ENCODE results near the gene HPCA. TPM values are rescaled to one million over a fixed set of nuclear protein-coding genes. Genes with fewer than 3 reads are reported as not detected.

HPCA gene
- total RNA-seq, 4 donors from 2014 or later, result 0.64 to 0.96 TPM; not detected in 2

DNA sequence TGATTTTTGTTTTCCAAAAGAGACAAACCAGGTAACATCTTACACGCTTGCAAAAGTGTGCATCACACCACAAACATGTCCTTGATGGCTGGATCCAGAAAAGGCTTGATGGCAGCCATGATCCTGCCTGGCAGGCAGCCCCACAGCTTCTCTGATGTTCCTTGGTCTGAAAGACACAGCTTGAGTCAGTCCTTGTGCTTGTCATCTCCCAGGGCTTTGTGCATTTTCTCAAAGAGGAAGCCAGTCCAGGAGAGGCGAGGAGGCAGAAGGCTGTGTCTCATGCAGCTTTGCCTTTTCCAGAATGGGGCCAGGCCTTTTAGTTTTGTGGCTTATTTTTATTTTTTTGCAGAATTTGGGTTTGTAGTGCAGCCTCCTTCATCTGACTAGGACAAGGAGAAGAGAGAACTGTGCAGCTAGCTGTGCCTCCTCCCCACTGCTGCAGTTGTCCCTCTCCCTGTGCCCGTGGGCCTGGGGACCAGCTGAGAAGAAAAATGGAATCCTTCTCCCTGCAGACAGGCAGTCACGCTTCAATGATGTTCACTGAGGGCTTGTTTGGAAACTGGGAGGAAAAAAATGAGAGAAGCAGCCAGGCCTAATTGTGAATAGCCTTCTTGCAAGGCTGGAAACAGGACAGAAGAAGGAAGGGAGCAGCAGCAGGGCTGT is 22.9 kb upstream of the HPCA start:
- TF ChIP-seq POLR2AphosphoS5 (IDR thresholded peaks at IDR 0.05), result no peak
- no peak for TF ChIP-seq POLR2A (IDR thresholded peaks at IDR 0.05)
- TF ChIP-seq EP300 (IDR thresholded peaks at IDR 0.05; ENCODE audit: low read depth), result no peak
- no peak for TF ChIP-seq CTCF (IDR thresholded peaks at IDR 0.05)
- no peak for DNase-seq
- Histone ChIP-seq H3K4me3 (no peak overlapping the region), H3K27ac (no peak overlapping the region), H3K9me3 (no peaks in the 10 kb centered on the region), H3K4me1 (peaks cover 0 to 4% (median 0%) of the 10 kb centered on the region in 4 donors), H3K27me3 (no peaks in the 10 kb centered on the region), H3K36me3 (peaks cover 0 to 7% (median 0%) of the 10 kb centered on the region in 4 donors)
- WGBS, 2 donors (ENCODE audit: low coverage in 1 of 2), result 100% methylated on average over 2 to 4 of the region's 4 CpGs
- in situ Hi-C loops (cut with MboI; ENCODE audit: low pct_ligation_motif_present in 1 of 4, low pct_unique_long_range_greater_than_20kb in 1 of 4, low sequenced_read_pairs in 3 of 4), result loop anchor here in 1 of 4 donors (10.0 kb wide), 1 partner anchor 159 kb away; the partner anchor contains the start of gene SYNC
- intact Hi-C loops (cut with DNase I; ENCODE audit: low total_unique reads), result no loop called here

- no peak for DNase-seq
- TF ChIP-seq EP300 (IDR thresholded peaks at IDR 0.05; ENCODE audit: low read depth) (no peak), CTCF (IDR thresholded peaks at IDR 0.05) (no peak), POLR2A (IDR thresholded peaks at IDR 0.05) (no peak), POLR2AphosphoS5 (IDR thresholded peaks at IDR 0.05) (no peak)
- Histone ChIP-seq H3K36me3 (peaks cover 0 to 7% (median 0%) of the 10 kb centered on the region in 4 donors), H3K4me3 (no peak overlapping the region), H3K27me3 (no peaks in the 10 kb centered on the region), H3K4me1 (peaks cover 0 to 4% (median 0%) of the 10 kb centered on the region in 4 donors), H3K9me3 (no peaks in the 10 kb centered on the region), H3K27ac (no peak overlapping the region)
- WGBS, 2 donors (ENCODE audit: low coverage in 1 of 2), result 96 to 100% methylated on average over 1 of the region's 1 CpG
- intact Hi-C loops (cut with DNase I; ENCODE audit: low total_unique reads), result no loop called here
- in situ Hi-C loops (cut with MboI; ENCODE audit: low pct_ligation_motif_present in 1 of 4, low pct_unique_long_range_greater_than_20kb in 1 of 4, low sequenced_read_pairs in 3 of 4), result loop anchor here in 1 of 4 donors (10.0 kb wide), 1 partner anchor 159 kb away; the partner anchor contains the start of gene SYNC
These were observed 22.4 kb upstream of the HPCA start for GRCh38 chr1:32863881-32864245.

DNA sequence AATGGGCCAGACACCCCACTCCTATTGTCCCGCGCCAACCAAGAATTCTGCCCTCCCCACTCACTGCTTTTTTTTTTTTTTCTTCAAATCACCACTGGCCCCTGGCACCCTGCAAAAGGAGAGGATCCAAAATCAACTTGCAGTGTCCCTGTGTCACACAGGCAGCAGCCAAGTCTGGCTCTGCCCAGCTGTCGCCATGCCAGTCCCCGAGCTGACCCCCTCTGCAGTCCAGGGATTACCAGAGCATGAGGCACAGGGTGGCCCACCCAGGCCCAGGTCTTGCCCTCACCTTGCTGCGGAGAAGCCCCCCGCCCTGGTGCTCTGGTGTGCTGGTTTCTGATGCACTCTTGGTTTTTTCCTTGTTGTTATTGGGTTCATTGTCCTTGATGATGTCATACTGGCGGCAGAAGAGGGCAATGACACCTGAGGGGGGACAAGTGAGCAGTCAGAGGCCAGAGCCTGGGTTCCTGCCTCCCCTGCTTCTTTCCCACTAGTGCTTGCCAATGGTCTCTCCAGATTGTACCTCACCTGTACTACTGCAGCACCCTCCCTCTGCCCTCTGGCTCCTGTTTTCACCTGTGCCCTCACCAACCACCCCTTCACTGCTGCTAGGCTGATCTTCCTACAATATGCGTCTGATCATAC is 21.8 kb upstream of the HPCA start:
- peaks cover 0 to 4% (median 0%) of the 10 kb centered on the region in 4 donors for H3K4me1 ChIP-seq
- peaks cover 0 to 7% (median 0%) of the 10 kb centered on the region in 4 donors for H3K36me3 ChIP-seq
- no peak overlapping the region for H3K27ac ChIP-seq
- no peak for DNase-seq
- H3K27me3 ChIP-seq, result peaks cover 5% of the 10 kb centered on the region
- no peak for TF ChIP-seq POLR2AphosphoS5 (IDR thresholded peaks at IDR 0.05)
- intact Hi-C loops (cut with DNase I; ENCODE audit: low total_unique reads), result no loop called here
- WGBS, 2 donors (ENCODE audit: low coverage in 1 of 2), result 93 to 100% methylated on average over 3 to 8 of the region's 8 CpGs
- H3K9me3 ChIP-seq, result no peaks in the 10 kb centered on the region
- H3K4me3 ChIP-seq, result no peak overlapping the region
- in situ Hi-C loops (cut with MboI; ENCODE audit: low pct_ligation_motif_present in 1 of 4, low pct_unique_long_range_greater_than_20kb in 1 of 4, low sequenced_read_pairs in 3 of 4), result loop anchor here in 1 of 4 donors (10.0 kb wide), 1 partner anchor 160 kb away; the partner anchor contains the start of gene SYNC

GRCh38 chr1:32865639-32866405 is 20.5 kb upstream of the HPCA start:
- peaks cover 0 to 7% (median 0%) of the 10 kb centered on the region in 4 donors for H3K36me3 ChIP-seq
- H3K4me3 ChIP-seq, result no peak overlapping the region
- TF ChIP-seq CTCF (IDR thresholded peaks at IDR 0.05) (no peak), POLR2AphosphoS5 (IDR thresholded peaks at IDR 0.05) (no peak), EP300 (IDR thresholded peaks at IDR 0.05; ENCODE audit: low read depth) (no peak), POLR2A (IDR thresholded peaks at IDR 0.05) (no peak)
- in situ Hi-C loops (cut with MboI; ENCODE audit: low pct_ligation_motif_present in 1 of 4, low pct_unique_long_range_greater_than_20kb in 1 of 4, low sequenced_read_pairs in 3 of 4) (loop anchor here in 1 of 4 donors (10.0 kb wide), 1 partner anchor 161 kb away; the partner anchor contains the start of gene SYNC), intact Hi-C loops (cut with DNase I; ENCODE audit: low total_unique reads) (no loop called here)
- DNase-seq, result no peak
- H3K9me3 ChIP-seq, result no peaks in the 10 kb centered on the region
- 66 to 67% methylated on average over 2 to 3 of the region's 3 CpGs for WGBS, 2 donors (ENCODE audit: low coverage in 1 of 2)
- H3K27ac ChIP-seq, result no peak overlapping the region
- peaks cover 5 to 10% (median 6%) of the 10 kb centered on the region in 4 donors for H3K4me1 ChIP-seq
- peaks cover 16% of the 10 kb centered on the region for H3K27me3 ChIP-seq
